Colon (tissue), 2 donors: Measurements from ENCODE around the gene TUBGCP2.
"Not testable (repeated sequence)": the region's sequence is repeated elsewhere in the genome, so short reads cannot be mapped to it uniquely, and the experiment has no call there.

Experiments
- FAIRE-seq: peaks from 2 replicates; lab custom pipeline; 2012; peaks lifted over from hg19 to GRCh38; lab: Jason Lieb, UNC
- donor health status: control.
- donor health status: control.

The TUBGCP2 gene

DNA sequence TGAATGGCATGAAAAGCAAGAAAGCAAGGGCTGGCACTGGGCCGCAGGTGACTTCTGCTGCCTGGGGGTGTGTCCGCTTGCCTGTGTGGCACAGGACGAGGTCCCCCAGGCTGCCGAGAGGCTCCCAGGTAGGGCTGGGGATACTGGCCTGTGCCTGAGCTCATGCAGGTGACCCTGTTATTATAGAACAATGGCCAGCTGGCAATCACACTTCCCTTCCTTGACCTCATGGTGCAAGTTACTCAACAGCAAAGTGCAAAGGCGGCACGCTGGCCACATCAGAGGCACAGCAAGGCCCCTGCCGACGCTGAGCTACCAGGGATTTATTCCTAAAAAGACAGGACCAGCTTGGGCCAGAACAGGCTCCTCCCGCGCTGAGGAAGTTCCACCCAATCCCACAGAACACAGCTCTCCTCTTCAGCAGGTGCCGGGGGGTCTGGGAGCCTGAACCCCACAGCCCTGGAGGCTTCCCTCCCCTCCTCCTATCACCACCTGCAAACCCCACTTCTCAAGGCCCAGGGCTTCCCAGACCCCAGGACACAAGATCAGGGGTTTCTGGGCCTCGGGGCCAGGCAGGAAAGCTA lies 30.6 kb downstream of the TUBGCP2 start:
- no peak for FAIRE-seq

DNA sequence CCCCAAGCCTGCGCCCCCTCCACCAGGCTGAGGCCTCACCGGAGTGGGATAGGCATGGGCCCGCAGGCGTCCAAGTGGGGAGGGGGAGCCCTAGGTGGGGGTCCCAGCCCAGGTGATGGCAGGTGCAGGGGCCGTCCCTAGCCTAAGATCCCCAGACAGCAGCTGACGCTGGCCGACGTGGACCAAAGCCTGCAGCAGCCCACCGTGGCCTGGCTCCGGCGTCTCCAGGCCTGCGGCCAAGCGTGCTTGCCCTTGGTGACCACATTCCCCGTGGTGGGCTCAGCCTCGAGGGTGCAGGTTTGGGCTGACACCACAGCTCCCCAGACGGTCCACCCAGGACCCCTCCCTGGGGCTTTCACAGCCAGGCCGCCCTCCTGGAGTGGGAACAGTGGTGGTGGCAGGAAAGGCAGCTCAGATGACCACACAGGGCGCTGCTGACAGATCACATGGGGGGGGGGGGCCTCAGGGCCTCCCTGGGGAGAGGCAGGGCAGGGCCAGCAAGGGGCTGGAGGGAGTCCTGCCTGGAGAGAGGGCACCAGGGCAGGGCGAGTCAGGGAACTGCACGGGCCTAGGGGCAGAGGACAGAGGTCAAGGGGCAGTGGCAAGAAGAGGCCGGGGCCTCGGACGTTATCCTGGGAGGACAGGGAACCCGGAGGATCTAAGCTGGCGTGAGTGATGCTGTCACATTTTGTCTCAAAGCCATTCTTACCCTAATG lies 31.2 kb downstream of the TUBGCP2 start:
- FAIRE-seq = no peak

DNA sequence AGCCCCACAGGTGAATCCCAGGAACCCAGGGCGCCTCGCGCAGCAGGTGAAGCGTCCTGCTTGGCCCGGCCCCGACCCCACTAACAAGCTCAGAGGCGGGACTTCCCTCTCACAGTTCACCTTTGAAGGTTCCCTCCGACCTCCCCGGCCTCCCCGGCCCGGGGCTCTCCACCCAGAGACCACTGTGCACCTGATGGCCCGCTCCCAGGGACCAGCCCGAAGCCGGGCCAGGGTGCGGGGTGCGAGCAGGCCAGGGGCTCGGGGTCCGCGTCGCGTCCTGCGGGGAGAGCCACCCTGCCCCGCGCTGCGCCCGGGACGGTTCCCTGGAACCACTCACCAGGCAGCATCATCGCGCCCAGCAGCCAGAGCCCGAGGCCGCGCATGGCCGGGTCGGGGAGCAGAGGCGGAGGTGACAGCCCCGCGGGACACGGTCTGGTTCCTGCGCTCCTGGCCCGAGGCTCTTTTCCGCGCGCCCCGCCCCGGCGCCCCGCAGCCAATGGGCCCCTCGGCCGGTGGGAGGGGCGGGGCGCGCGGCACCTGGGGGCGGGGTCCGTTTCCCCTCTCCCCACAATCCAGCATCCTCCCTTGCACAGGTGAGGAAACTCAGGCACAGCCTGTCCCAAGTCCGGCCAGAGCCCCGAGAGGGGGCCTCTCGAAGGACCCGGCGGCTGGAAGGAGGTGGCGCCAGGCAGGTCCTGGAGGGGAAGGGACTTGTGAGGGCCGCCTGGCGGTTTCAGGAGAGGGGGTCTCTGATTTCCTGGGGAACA lies 32.1 kb downstream of the TUBGCP2 start, which contains the start of gene ADAM8:
ADAM8 (minus strand) TSS at position 434 of the 767 bp plus-strand sequence; CDS start at position 383, 51 bp downstream.
- FAIRE-seq = no peak

DNA sequence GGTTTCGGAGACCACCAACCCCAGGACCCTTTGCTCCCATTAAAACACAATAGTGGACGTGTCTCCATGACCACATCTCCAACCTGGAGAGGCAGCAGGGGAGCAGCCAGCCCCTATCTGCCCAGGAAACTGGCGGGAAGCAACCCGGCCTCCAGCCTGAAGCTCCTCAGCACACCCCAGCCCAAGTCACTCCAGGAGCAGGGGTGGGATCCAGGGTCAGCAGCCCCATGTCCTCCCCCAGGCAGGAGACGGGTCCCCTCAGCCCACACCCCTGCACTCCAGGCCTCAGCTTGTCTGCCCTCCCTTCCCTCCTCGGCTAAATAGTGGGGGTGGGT lies 32.6 kb downstream of the TUBGCP2 start:
- FAIRE-seq = no peak

DNA sequence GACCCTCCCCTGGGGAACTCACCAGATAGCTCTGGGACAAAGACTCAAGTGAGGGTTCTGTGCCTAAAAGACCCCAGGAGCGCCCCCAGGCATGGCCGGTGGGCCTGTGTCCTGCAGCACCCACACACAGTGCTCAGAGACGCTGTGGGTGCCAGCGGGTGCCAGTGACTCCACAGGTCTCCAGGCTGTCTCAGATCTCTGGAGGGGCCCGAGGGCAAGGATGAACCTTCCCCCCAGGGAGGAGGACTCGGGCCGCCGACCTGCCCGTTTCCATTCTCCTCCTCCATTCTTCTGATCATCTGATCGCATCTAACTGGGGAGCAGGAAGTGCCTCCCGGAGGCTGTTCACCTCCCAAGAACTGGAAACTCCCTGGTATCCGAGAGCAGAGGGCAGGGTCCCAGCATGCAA lies 33.0 kb downstream of the TUBGCP2 start:
- FAIRE-seq = no peak

DNA sequence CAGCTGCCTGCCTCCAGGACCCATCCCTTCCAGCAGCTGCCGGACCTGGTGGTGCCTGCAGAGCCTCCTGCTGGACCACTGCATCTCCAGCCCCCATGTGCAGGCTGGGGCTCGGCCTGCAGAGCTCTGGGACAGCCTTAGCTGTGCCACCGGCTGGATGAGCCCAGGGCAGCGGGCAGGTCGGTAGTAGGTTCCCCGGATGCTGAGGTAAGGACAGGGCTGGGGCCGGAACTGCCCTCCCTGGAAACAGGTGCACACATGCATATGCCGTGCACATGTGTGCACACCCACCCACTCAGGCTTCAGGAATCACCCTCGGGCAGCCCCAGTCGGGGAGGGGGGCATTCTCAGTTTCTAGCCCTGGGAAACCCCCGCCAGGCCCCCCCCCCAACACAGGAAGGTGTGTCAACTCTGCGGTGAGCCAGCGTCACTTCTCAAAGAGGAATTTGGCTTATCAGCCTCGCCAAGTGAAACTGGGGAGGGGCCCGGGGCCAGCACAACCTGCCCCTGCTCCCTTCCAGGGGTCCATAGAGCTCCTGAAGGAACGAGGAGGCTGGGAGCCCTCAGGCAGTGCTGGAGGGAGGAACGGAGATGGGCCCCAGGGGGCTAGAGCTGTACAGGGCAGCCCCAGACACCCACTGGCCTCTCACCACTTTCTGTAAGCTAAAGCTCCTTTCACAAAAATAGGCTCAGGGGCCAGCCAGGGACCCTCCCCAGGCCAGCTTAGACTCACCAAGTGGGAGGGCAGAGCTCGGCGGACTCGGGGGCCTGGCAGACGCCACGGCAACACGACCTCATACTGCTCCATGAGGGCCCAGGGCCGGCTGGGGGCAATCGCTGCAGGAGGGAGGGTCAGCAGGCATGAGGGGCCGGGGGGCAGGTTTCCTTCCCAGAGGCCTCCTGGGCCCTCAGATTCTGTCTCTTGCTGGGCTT lies 33.7 kb downstream of the TUBGCP2 start:
- no peak for FAIRE-seq

DNA sequence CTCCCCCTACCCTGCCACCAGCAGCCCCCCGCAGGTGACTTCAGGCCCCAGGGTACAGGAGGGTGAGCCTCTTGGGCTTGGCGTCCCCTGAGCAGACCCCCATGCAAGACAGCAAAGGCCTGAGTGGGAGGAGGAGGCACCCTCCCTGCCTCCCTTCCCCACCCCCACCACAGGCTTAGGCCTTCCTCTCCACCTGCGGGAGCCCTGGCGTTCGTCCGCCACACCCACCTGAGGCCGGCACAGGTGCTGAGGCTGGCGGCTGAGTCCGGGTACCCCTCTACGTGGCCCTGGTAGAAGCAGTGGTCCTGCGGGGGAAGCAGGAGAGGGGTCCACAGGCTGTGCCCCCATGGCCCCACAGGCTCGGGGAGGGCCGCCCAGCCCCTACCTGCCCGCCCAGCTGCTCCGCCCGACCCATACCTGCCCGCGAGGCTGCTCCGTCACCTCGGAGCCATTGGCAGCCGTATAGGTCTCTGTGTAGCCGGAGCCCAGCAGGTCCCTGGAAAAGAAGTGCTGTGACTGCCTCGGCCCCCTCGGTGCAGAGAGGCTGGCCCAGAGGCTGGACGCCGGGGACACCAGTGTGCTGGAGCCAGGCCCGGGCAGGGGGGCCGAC lies 35.0 kb downstream of the TUBGCP2 start:
- FAIRE-seq = no peak

DNA sequence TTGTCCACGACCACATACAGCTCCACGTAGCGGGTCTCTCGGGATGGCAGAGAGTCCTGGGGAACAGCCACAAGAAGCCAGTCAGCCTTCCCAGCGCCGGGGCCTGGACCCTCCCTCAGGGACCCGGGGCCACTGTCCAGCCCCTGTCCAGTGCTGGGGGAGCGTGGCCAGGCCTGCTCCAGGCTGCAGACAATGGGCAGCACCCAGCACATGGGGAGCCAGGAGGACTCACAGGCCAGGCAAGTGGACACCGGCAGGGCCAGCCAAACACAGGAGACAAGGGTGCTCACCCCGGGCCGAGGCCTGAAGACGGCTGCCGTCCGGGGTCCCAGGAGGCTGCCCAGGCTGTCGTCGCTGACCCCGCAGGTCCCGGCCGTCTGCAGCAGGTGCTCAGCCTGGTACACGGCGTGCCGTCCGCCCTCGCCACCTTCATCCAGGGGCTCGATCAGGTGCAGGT lies 35.7 kb downstream of the TUBGCP2 start:
- FAIRE-seq = no peak

DNA sequence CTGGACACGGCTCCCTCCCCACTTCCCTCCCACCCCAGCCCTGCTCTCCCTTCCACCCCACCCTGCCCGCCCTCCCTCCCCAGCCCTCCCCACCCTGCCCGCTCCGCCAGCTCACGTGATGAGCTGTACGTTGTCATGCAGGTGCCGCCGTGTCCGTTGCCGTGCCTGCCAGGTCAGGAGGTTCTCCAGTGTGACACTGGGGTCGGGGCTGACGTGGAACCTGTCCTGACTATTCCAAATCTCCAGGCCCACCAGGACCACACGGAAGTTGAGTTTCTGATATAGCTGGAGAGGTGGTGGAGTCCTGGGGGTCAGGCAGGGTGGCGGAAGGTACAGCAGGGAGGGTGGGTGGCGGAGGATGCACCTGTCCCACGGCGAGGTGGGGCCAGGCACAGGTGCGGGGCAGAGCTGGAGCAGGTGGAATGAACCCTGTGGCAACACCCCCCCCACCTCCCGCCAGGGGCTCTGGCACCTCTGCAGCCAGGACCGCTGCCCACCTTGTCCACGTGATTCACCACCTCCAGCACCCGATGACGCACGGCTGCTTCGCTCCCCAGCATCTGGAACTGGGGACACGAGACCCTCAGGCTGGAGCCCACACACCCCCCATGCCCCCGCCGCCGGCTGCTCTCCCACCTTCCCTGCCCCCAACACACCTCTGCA lies 36.2 kb downstream of the TUBGCP2 start:
- FAIRE-seq = no peak

DNA sequence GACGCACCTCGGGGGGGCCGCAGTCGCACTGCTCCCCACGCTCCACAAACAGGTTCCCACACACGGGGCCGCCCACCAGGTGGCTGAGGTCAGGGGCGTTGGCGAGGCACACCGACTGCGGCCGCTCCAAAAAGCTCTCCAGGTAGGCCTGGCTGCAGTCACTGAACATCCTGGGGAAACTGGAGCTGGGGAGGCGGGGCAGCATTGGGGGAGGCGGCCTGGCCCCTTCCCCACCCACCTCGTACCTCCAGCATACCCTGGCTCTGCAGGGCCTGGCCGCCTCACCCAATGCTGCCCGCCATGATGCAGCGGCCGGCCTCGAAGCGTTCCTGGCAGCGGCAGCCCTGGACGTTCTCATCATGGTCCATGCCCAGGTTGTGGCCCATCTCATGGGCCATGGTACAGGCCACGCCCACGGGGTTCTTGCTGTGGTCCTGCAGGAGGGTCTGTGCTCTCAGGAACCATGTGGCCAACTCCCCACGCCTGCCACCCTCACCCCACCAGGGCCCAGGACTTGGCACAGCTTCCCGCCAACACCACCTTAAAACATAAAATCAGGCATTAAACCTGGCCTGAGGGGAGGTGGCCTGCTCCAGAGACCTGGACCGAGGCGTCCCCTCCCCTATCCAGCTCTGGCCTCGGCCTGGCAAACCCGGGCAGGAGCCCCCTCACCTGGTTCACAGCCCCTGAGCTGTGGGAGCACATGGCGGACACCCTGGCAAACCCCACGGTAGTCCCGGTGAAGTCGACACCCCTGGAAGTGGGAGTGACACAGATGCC lies 37.0 kb downstream of the TUBGCP2 start:
- FAIRE-seq = no peak

DNA sequence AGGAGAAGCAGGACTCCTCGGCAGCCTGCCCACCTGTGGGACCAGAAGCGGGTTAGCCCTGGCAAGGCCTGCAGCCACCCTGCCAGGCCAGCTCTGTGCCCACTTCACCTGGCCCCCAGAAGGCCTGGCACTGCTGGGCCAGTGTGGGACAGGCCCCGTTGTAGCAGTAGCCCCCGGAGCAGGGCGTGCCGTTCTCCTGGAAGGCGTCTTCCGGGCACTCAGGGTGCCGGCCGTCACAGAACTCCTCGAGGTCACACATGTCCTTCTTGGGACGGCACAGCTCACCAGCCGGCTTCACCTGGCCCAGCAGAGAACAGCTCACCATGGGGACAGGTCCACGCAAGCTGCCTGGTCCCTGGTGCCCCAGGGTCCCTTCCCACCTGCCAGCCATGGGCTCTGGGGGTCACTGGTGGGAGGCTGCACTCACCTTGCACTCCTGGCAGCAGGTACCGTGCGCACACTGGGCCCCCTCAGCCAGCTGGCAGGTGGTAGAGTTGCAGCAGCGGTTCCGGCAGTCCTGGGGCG lies 37.8 kb downstream of the TUBGCP2 start:
- no peak for FAIRE-seq

DNA sequence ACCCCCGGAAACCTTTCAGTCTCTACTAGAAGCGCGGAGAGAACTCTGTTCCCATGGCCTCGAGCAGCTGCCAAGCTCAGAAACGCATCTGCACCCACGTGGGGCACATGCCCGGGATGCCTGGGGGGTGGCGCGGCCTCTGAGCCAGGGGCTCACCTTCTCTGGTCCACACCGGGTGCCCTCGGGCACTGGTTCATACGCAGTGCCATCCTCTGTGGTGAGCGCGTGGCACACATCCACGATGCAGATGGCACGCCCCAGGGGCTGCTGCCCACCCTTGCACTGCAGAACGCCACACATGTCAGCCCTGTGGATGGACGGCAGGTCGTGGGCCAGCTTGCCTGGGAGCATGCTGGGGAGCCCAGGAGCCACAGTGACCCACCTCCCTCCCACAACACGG lies 38.5 kb downstream of the TUBGCP2 start:
- no peak for FAIRE-seq

DNA sequence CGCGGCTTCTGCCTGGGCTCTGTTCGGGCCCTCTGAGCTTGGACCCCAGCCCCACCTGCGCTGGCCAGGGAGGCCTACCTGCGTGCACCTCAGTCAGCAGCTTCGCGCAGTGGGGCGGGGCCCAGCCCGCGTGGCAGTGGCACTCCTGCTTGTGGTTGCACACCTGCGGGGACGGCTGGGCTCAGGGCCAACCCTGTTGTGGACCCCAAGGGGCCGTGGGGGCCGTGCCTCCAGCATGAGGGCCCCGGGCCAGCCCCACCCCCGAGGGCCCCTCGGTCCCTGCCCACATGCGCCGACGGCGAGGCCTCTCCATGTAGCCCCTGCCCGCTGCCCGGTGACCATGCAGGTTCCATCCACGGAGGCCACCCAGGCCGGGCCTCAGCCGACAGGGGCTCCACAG lies 39.3 kb downstream of the TUBGCP2 start:
- no peak for FAIRE-seq

DNA sequence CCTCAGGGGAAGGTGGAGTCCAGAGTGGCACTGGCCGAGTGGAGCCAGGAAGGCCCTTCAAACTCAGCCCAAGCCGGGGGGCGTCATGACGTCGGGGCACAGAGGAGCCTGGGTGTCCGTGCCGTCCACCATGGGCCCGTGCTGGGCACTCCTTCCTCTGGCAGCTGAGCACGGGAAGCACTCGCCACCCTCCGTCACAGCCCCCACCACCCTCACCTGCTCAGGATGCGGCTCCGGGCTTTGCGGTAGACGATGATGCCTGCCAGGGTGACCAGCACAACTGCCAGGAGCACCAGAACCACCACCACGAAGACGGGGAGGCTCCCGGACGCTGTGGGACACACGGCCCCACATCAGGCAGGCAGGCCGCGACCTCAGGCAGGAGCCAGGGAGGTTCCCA lies 40.1 kb downstream of the TUBGCP2 start:
- FAIRE-seq = no peak

DNA sequence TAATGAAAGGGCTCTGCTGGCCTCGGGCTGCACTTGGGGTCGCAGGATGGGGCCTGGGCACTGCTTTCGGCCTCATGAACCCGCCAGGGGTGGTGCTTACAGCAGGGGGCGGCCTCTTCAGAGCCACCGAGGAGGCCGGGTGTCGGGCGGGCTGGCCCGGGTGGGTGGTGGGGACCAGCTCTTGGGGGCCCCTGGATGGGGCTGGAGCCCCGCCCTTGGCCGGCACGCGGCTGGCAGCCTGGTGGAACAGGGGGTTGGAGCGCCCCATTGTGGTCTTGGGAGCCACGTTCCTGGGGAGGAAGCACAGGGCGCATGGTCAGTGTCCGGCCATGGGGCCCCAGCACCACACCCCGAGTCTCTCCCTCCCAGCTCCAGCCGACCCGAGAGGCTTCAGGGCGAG lies 40.8 kb downstream of the TUBGCP2 start:
- no peak for FAIRE-seq

DNA sequence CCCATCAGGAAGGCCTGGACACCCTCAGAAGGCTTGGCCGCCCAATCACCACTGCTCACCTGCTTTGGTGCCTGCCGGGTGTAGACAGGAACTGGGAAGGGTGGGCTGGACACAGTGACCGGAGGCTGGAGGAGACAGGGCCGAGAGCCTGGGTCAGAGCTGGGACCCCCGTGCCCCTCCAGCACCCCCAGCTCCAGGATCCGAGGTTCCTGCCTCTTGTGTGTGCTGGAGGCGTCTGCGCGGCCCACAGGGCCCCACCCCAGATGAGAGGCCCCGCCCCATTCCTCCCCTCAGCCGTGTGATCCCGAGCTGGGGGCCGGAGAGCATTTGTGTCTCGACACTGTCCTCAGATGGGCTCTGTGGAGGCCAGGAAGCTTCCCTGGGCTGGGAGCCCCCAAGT lies 41.4 kb downstream of the TUBGCP2 start:
- FAIRE-seq = no peak

DNA sequence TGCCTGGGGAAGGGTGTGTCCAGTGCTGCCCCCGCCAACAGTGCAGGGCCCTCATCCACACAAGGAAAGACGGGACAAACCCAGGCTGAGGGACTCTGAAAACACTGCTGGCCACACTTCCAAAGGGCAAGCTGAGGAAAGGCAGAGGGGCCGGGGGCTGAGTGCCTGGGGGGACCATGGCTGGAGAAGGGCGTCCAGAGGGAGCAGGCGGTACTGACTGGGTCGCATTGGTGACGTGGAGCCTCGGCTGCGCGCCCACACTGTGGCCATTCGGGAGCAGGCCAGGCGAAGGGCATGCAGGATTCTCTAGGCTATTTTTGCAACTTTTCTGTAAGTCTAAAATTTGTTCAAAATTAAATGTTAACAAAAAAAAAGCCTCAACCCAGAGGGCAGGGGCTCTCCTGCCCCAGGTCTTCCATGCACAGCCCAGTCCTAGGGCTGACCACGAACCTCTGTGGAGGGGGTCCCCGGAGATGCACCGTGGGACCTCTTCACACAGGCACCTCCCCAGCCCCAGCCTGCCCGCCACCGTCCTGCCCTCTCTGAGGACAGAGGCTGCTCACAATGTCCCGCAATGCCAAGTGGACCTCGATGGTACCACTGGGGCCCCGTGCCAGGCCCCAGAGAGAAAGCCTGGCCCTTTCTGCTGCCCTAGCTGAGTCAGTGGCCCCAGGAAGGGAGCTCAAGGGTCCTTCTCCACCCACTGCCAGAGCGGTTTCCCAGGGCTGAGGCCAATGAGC lies 42.4 kb downstream of the TUBGCP2 start:
- FAIRE-seq = no peak

DNA sequence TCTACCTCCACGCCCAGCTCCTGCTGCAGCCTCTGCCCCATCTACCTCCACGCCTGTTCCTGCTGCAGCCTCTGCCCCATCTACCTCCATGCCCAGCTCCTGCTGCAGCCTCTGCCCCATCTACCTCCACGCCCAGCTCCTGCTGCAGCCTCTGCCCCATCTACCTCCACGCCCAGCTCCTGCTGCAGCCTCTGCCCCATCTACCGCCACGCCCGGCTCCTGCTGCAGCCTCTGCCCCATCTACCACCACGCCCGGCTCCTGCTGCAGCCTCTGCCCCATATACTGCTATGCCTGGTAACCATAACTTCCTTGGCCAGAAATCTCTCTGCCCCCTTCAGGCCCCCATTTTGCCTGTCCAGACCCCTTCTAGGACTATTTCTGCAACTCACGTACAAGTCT lies 43.6 kb downstream of the TUBGCP2 start:
- not testable (repeated sequence) for FAIRE-seq

DNA sequence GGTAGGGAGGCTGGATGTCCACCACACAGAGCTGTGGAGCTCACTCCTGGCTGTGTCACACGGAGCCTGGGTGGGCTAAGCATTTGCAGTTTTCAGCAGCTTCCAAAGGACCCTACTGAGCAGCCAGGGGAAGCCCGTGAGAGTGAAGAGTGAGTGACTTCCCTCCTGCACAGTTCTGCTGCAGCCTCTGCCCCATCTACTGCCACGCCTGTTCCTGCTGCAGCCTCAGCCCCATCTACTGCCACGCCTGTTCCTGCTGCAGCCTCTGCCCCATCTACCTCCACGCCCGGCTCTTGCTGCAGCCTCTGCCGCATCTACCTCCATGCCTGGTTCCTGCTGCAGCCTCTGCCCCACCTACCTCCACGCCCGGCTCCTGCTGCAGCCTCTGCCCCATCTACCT lies 44.2 kb downstream of the TUBGCP2 start:
- no peak for FAIRE-seq
